GM12878 (cell line): Measurements from ENCODE around the gene ADA. TPM values are rescaled to one million over a fixed set of nuclear protein-coding genes. Genes with fewer than 3 reads are reported as not detected.

Source experiments
- ATAC-seq: fragments of 200-7000 bp; cut with Tn5 transposase; 3 replicates; pipeline ENCODE4 v1.9.1; 2020; ENCODE audit warnings: mild to moderate bottlenecking, moderate library complexity
- BruUV-seq: library from RNA; stranded (reverse); fragments of 400-500 nt; replicated peaks from 2 replicates; lab custom pipeline; 2021; lab: Mats Ljungman, UMichigan
- CTCF ChIA-PET: fragments of 300-600 bp; sonication (Branson Sonifier 250); formaldehyde crosslinking; extraction: SDS; loops from one replicate; lab custom pipeline; 2021; ENCODE audit warnings: inconsistent platforms; lab: Yijun Ruan, JAX
- POLR2A ChIA-PET: fragments of 350-600 bp; formaldehyde crosslinking; extraction: SDS; loops from one replicate; lab custom pipeline; 2021; ENCODE audit warnings: inconsistent platforms; lab: Charles Lee
- RAD21 ChIA-PET: fragments of 300-600 bp; sonication (Branson Sonifier 250); formaldehyde crosslinking; loops from one replicate; lab custom pipeline; 2023; ENCODE audit warnings: antibody characterized with exemption; ENCODE audit not compliant: unreplicated experiment; lab: Charles Lee
- SMC1A ChIA-PET: fragments of 300-600 bp; sonication (Branson Sonifier 250); formaldehyde crosslinking; loops from one replicate; lab custom pipeline; 2023; ENCODE audit not compliant: unreplicated experiment, uncharacterized antibody; lab: Charles Lee
- DNase-seq: peaks from one replicate; pipeline ENCODE4 v3.0.0-alpha.2; 2011; ENCODE audit warnings: low read depth, low spot score
- FAIRE-seq: peaks from 3 replicates; lab custom pipeline; 2011; peaks lifted over from hg19 to GRCh38; lab: Jason Lieb, UNC
- H2AFZ ChIP-seq: 2 replicates; pipeline ENCODE4 v1.6.0; 2011; ENCODE audit warnings: low read depth, low read length, control low read depth; ENCODE audit not compliant: control insufficient read depth
- H3K27ac ChIP-seq: 2 replicates; pipeline ENCODE4 v1.5.1; 2011; ENCODE audit warnings: control low read depth; ENCODE audit not compliant: control insufficient read depth, insufficient read depth
- H3K27me3 ChIP-seq, 2 experiments: replicated peaks in 1 of 2; 2 replicates each; pipeline versions ENCODE4 v1.6.0 to v1.6.1; 2011; ENCODE audit warnings: low read length in 1 of 2; ENCODE audit not compliant: control insufficient read depth in 2 of 2, insufficient read depth in 2 of 2
- H3K36me3 ChIP-seq, 2 experiments: 2 replicates each; pipeline ENCODE4 v1.5.1; 2011; ENCODE audit warnings: low read length in 1 of 2; ENCODE audit not compliant: control insufficient read depth in 2 of 2, insufficient read depth in 2 of 2
- H3K4me1 ChIP-seq: 2 replicates; pipeline ENCODE4 v1.6.1; 2011; ENCODE audit warnings: mild to moderate bottlenecking, low read length, moderate library complexity, mixed read lengths; ENCODE audit not compliant: control insufficient read depth, insufficient read depth
- H3K4me2 ChIP-seq: 2 replicates; pipeline ENCODE4 v1.6.0; 2011; ENCODE audit warnings: control low read depth; ENCODE audit not compliant: control insufficient read depth, insufficient read depth
- H3K4me3 ChIP-seq: fragments of 200-600 bp; sonication (generic); 2 replicates; pipeline ENCODE4 v1.5.1; 2016
- H3K79me2 ChIP-seq: 2 replicates; pipeline ENCODE4 v1.6.0; 2011; ENCODE audit warnings: low read length; ENCODE audit not compliant: control insufficient read depth, insufficient read depth
- H3K9ac ChIP-seq: 2 replicates; pipeline ENCODE4 v1.8.0; 2011; ENCODE audit warnings: low read length, control low read depth, mixed read lengths; ENCODE audit not compliant: control insufficient read depth, insufficient read depth
- H3K9me3 ChIP-seq: replicated peaks from 3 replicates; pipeline ENCODE4 v1.5.1; 2011; ENCODE audit warnings: mild to moderate bottlenecking, low read length; ENCODE audit not compliant: control insufficient read depth, insufficient read depth
- H4K20me1 ChIP-seq: 2 replicates; pipeline ENCODE4 v1.6.0; 2011; ENCODE audit not compliant: control insufficient read depth, insufficient read depth
- EGR1 ChIP-seq, 2 experiments: IDR thresholded peaks; 1 replicate in 1 of 2; 2 replicates in 1 of 2; pipeline ENCODE4 v1.6.1; 2011 to 2012; ENCODE audit warnings: low read depth in 2 of 2, low read length in 2 of 2, borderline replicate concordance in 1 of 2, mild to moderate bottlenecking in 1 of 2, moderate library complexity in 1 of 2
- FOS ChIP-seq: IDR thresholded peaks from 3 replicates; pipeline ENCODE4 v1.6.1; 2011; ENCODE audit warnings: borderline replicate concordance; ENCODE audit not compliant: insufficient read length; ENCODE audit errors: extremely low read depth
- HDAC2 ChIP-seq: fragments of 200-600 bp; sonication (generic); IDR thresholded peaks from 2 replicates; pipeline ENCODE4 v1.6.1; 2017
- IKZF2 ChIP-seq, 2 experiments: fragments of 450-650 bp; IDR thresholded peaks; 2 replicates each; pipeline ENCODE4 v1.6.1; 2017; ENCODE audit warnings: mild to moderate bottlenecking in 2 of 2, moderate library complexity in 2 of 2
- KAT2A ChIP-seq: conservative IDR thresholded peaks from 2 replicates; pipeline ENCODE4 v1.6.1; 2011; ENCODE audit warnings: low read depth, low read length; ENCODE audit not compliant: control insufficient read depth
- NRF1 ChIP-seq: conservative IDR thresholded peaks from 2 replicates; pipeline ENCODE4 v1.6.1; 2011; ENCODE audit warnings: mild to moderate bottlenecking, low read depth, low read length, improper control_type of control experiment
- SMAD5 ChIP-seq: IDR thresholded peaks from 2 replicates; pipeline ENCODE4 v1.6.1; 2016; ENCODE audit warnings: antibody characterized with exemption, low read depth
- SPI1 ChIP-seq: IDR thresholded peaks from 2 replicates; pipeline ENCODE4 v1.6.1; 2011; ENCODE audit warnings: low read depth, mild to moderate bottlenecking, low read length, moderate library complexity, borderline replicate concordance; ENCODE audit not compliant: insufficient read depth
- TAF1 ChIP-seq: IDR thresholded peaks from 2 replicates; pipeline ENCODE4 v1.6.1; 2011; ENCODE audit warnings: mild to moderate bottlenecking, low read depth, low read length, borderline replicate concordance
- YY1 ChIP-seq: IDR thresholded peaks from 2 replicates; pipeline ENCODE4 v1.6.1; 2011; ENCODE audit warnings: low read depth, mild to moderate bottlenecking, low read length
- WGBS: methylation state at CpG from one replicate; pipeline ENCODE4 v1.1.6; 2016; ENCODE audit warnings: low lambda C conversion rate; ENCODE audit not compliant: insufficient replicate concordance, insufficient coverage; ENCODE audit errors: missing lambda C conversion rate; 5-methylcytosine and 5-hydroxymethylcytosine counted together
- in situ Hi-C: fragments of 300-500 bp; cut with MboI; formaldehyde crosslinking; loops from 9 replicates; pipeline ENCODE4 v1.14.3; 2018; ENCODE audit warnings: mixed read lengths
- intact Hi-C: fragments of 100-400 bp; cut with micrococcal nuclease; formaldehyde crosslinking; loops from one replicate; pipeline ENCODE4 v1.14.2; 2022; ENCODE audit not compliant: unreplicated experiment
- polyA plus RNA-seq, 11 experiments: library from polyadenylated mRNA; depleted of rRNA in 4 of 11; unstranded in 6 of 11; stranded (reverse) in 5 of 11; fragments of >200 nt; fragmentation: Nextera tagmentation in 4 of 11; fragmentation: Illumina TruSeq in 1 of 11; extraction: Ambion mirVana in 4 of 11; extraction: Trizol in 1 of 11; gene quantifications; 1 replicate in 1 of 11; 2 replicates in 10 of 11; pipeline versions ENCODE4 v1.2.1 to v1.2.3, GENCODE V29; 2011 to 2016; ENCODE audit warnings: inconsistent platforms in 2 of 11, missing spikeins in 2 of 11, low read depth in 1 of 11
- total RNA-seq, 4 experiments: library from RNA; depleted of rRNA in 3 of 4; stranded (reverse); fragments of >200 nt in 3 of 4; fragmentation: Illumina TruSeq in 1 of 4; extraction: Trizol in 1 of 4; gene quantifications; 2 replicates each; pipeline versions ENCODE4 v1.2.1 to v1.2.3, GENCODE V29; 2013 to 2021

ADA gene
- total and polyA plus RNA-seq, 10 of the 15 experiments (the other 5 are each of a cell fraction or from before 2014, with no cell fraction given) = 40.9 to 217 (median 90.8) TPM

DNA sequence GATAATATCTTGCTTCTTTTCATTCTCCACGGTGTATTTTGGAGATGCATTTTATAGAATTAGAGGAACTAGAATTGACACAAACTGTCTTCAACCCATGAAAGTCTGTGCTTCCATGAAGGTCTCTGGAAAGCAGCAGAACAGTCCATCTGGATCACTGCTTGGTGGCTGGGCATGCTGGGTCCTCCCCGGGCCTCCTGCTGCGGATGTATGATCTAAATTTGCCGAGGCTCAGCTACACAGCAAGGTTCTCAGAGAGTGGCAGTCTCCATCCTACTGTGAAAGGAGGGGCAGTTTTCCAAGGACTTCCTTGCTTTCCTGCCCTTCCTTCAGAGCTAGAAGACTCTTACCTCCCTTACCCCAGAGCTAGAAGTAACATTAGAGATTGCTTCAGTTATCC lies 54.0 kb downstream of the ADA start:
- H2AFZ ChIP-seq = no peak overlapping the region
- no peaks in the 10 kb centered on the region for H3K9me3 ChIP-seq
- H3K4me2 ChIP-seq = no peak overlapping the region
- no peak overlapping the region for H3K4me3 ChIP-seq
- H3K9ac ChIP-seq = no peak overlapping the region
- WGBS = 11% methylated on average over 4 of the region's 4 CpGs
- ChIA-PET SMC1A (interaction anchor here (0.5 to 9.7 kb wide), 14 partner anchors 9 to 122 kb away, joined by 3 to 144 read pairs (median 10); partner anchors contain the start of genes PKIG and TTPAL), POLR2A (interaction anchor here (0.5 to 4.4 kb wide), 6 partner anchors 10 to 527 kb away, joined by 3 to 46 read pairs (median 10); partner anchors contain the start of genes PKIG and WFDC12), RAD21 (interaction anchor here (0.8 to 3.4 kb wide), 15 partner anchors 11 to 85 kb away, joined by 3 to 61 read pairs (median 4); partner anchors contain the start of genes PKIG and SERINC3), CTCF (interaction anchor here (0.8 to 10.5 kb wide), 10 partner anchors 7 to 122 kb away, joined by 3 to 141 read pairs (median 10); partner anchors contain the start of gene PKIG)
- H3K36me3 ChIP-seq = no peaks in the 10 kb centered on the region; a peak in 1 of 4 replicates
- intact Hi-C loops = no loop called here
- no peak for DNase-seq
- H3K4me1 ChIP-seq = peaks cover 25% of the 10 kb centered on the region
- FAIRE-seq = no peak
- no peaks in the 10 kb centered on the region for H3K79me2 ChIP-seq
- H3K27ac ChIP-seq = no peak overlapping the region
- in situ Hi-C loops = no loop called here
- no peaks in the 10 kb centered on the region for H3K27me3 ChIP-seq
- TF ChIP-seq EGR1 (IDR thresholded peaks at IDR 0.05; ENCODE audit: borderline replicate concordance in 1 of 2, low read depth in 2 of 2, low read length in 2 of 2) (no peak), NRF1 (no peak), SMAD5 (no peak), KAT2A (no peak), HDAC2 (no peak), IKZF2 (IDR thresholded peaks at IDR 0.05) (no peak)
- BruUV-seq = no TSS peak
- no peak for ATAC-seq
- no peaks in the 10 kb centered on the region for H4K20me1 ChIP-seq

DNA sequence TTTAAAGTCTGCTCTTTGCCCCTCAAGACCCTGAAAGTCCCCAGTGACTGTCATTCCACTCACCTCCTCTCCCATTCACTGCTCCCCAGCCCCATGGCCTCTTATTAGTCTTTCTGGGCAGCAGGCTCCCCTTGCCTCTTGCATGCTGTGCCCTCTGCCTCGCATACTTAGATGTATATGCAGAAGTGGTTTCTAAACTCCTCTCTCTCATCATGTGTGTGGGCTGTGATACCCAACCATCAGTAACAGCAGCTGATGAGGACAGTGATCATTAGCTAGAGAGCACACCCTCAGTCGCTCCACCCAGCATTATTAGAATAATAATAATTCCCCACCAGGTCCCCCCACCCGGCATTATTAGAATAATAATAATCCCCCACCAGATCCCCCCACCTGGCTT lies 54.6 kb downstream of the ADA start:
- Histone ChIP-seq H3K79me2 (no peaks in the 10 kb centered on the region), H4K20me1 (no peaks in the 10 kb centered on the region), H3K27ac (no peak overlapping the region), H3K9ac (no peak overlapping the region), H3K27me3 (no peaks in the 10 kb centered on the region), H3K36me3 (peaks cover 0 to 2% of the 10 kb centered on the region in 2 experiments; a peak in 1 of 4 replicates), H2AFZ (no peak overlapping the region), H3K4me3 (no peak overlapping the region), H3K4me1 (peaks cover 23% of the 10 kb centered on the region)
- no TSS peak for BruUV-seq
- ChIA-PET CTCF (interaction anchor here (0.8 to 10.5 kb wide), 6 partner anchors 10 to 88 kb away, joined by 3 to 141 read pairs (median 28); partner anchors contain the start of gene PKIG), RAD21 (interaction anchor here (1.3 to 3.4 kb wide), 8 partner anchors 10 to 86 kb away, joined by 4 to 61 read pairs (median 12); partner anchors contain the start of genes PKIG and SERINC3), SMC1A (interaction anchor here (0.5 to 9.7 kb wide), 9 partner anchors 8 to 121 kb away, joined by 3 to 144 read pairs (median 23); partner anchors contain the start of genes PKIG and TTPAL), POLR2A (interaction anchor here (1.5 to 4.4 kb wide), 4 partner anchors 10 to 48 kb away, joined by 9 to 46 read pairs (median 25); partner anchors contain the start of gene PKIG)
- 0% methylated on average over 3 of the region's 3 CpGs for WGBS
- in situ Hi-C loops (no loop called here), intact Hi-C loops (no loop called here)
- DNase-seq (no peak), FAIRE-seq (no peak)
- TF ChIP-seq FOS = no peak
- TF ChIP-seq YY1 = no peak
- no peak for TF ChIP-seq TAF1
- peak; percentile 33; the same call in 1 of the 2 replicates for TF ChIP-seq SPI1
- TF ChIP-seq, all 136 proteins: peak for 1
- H3K9me3 ChIP-seq = no peaks in the 10 kb centered on the region
- H3K4me2 ChIP-seq = no peak overlapping the region
- peak; percentile 35 for ATAC-seq
